ENCODE results near the gene FAM234B.
A peak's percentile ranks its signal among the peaks of the same experiment; 100 is the strongest.

The FAM234B gene

GRCh38 chr12:13044002-13044905 is at the start of gene FAM234B:
Gene FAM234B (plus strand): TSS chr12:13044381. CDS start chr12:13044404, 23 bp downstream.
- peak; percentile 68 for DNase-seq

- no peak for DNase-seq
Observed at GRCh38 chr12:12995088-12995487, 49.1 kb upstream of the FAM234B start.

GRCh38 chr12:12996209-12996608 is 48.0 kb upstream of the FAM234B start:
- no peak for DNase-seq

- no peak for DNase-seq
Observed at GRCh38 chr12:12997156-12997555, 47.0 kb upstream of the FAM234B start.

GRCh38 chr12:12997734-12998133 is 46.4 kb upstream of the FAM234B start:
- no peak for DNase-seq

GRCh38 chr12:12998248-12998647 is 45.9 kb upstream of the FAM234B start:
- DNase-seq = no peak

GRCh38 chr12:12999271-12999958 is 44.8 kb upstream of the FAM234B start:
- no peak for DNase-seq

GRCh38 chr12:12999959-13000615 is 44.1 kb upstream of the FAM234B start, which contains the start of gene HEBP1:
Gene HEBP1 (minus strand): TSS chr12:13000265. CDS start chr12:13000114, 151 bp downstream.
- DNase-seq = peak; percentile 82

- DNase-seq = peak; percentile 75
Observed at GRCh38 chr12:13000616-13000924, 43.6 kb upstream of the FAM234B start.

- DNase-seq = peak; percentile 54
Observed at GRCh38 chr12:13000925-13001774, 43.0 kb upstream of the FAM234B start.

- no peak for DNase-seq
Observed at GRCh38 chr12:13001775-13002040, 42.5 kb upstream of the FAM234B start.

GRCh38 chr12:13002301-13003097 is 41.7 kb upstream of the FAM234B start:
- no peak for DNase-seq

- no peak for DNase-seq
Observed at GRCh38 chr12:13004361-13004760, 39.8 kb upstream of the FAM234B start.

- DNase-seq = no peak
Observed at GRCh38 chr12:13004986-13005385, 39.2 kb upstream of the FAM234B start.

GRCh38 chr12:13005649-13006048 is 38.5 kb upstream of the FAM234B start:
- DNase-seq = no peak

GRCh38 chr12:13007496-13008233 is 36.5 kb upstream of the FAM234B start:
- DNase-seq = no peak

- no peak for DNase-seq
Observed at GRCh38 chr12:13008741-13009380, 35.3 kb upstream of the FAM234B start.

GRCh38 chr12:13011098-13011497 is 33.1 kb upstream of the FAM234B start:
- DNase-seq = no peak

- DNase-seq = no peak
Observed at GRCh38 chr12:13022851-13023271, 21.3 kb upstream of the FAM234B start.

- DNase-seq = no peak
Observed at GRCh38 chr12:13023811-13024530, 20.2 kb upstream of the FAM234B start.
